Measurements from ENCODE around the gene GPR25.

The GPR25 gene

DNA sequence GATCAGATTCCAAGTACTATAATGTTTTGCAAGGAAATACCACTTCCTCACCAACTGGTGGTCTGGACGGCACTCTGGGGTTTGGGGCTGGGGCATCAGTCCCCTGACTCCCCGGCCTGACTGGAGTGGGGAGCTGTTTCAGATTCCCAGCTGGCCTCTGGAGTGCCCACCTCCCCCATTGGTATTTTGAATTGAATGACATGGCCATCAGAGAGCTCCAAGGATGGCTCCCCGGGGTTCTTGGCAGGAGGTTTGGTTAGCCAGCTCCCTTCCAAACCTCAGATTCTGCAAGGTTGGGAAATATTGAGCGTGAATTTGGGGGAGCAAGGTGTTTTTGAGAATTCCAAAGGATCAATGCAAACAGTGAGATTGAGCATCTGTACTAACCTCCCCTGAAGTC is 19.8 kb downstream of the GPR25 start:
- Histone ChIP-seq H3K27ac (ENCODE audit: low read length, poor library complexity, severe bottlenecking) (peak overlapping the region; percentile 64), H3K4me2 (ENCODE audit: low read length, poor library complexity, severe bottlenecking) (peak overlapping the region; percentile 78), H3K79me1 (replicated peaks; ENCODE audit: low read length, poor library complexity, severe bottlenecking) (peaks cover 7% of the 10 kb centered on the region), H2BK15ac (ENCODE audit: low read depth, poor library complexity, severe bottlenecking) (no peak overlapping the region), H3K14ac (ENCODE audit: low read length in 2 of 2) (no peak overlapping the region), H3K4me1 (ENCODE audit: control insufficient read depth, insufficient read depth, low read depth, low read length) (peaks cover 56% of the 10 kb centered on the region), H2AK5ac (ENCODE audit: low read length, severe bottlenecking) (peak overlapping the region; percentile 9), H2AFZ (ENCODE audit: low read depth, low read length) (no peak overlapping the region), H3K36me3 (ENCODE audit: control insufficient read depth in 1 of 2, insufficient read depth in 2 of 2, low read depth in 1 of 2, low read length in 2 of 2) (peaks cover 0 to 2% of the 10 kb centered on the region in 2 experiments), H3K9me3 (ENCODE audit: control insufficient read depth, low read length) (no peaks in the 10 kb centered on the region), H3K18ac (ENCODE audit: low read depth in 1 of 2, low read length in 2 of 2) (no peak overlapping the region), H3K4ac (ENCODE audit: low read depth in 1 of 2, low read length in 2 of 2) (no peak overlapping the region), H2BK5ac (ENCODE audit: low read depth, low read length, poor library complexity, severe bottlenecking) (no peak overlapping the region), H4K91ac (ENCODE audit: low read length) (no peak overlapping the region), H2BK12ac (ENCODE audit: low read length in 2 of 2) (no peak overlapping the region), H3K9ac (ENCODE audit: low read length) (no peak overlapping the region), H4K8ac (ENCODE audit: low read length) (no peak overlapping the region), H3K23ac (ENCODE audit: low read length in 2 of 2) (no peak overlapping the region), H2BK120ac (ENCODE audit: low read depth, low read length) (no peak overlapping the region), H3K27me3 (ENCODE audit: control insufficient read depth in 1 of 2, insufficient read depth in 1 of 2, low read length in 2 of 2) (peaks cover 0 to 92% of the 10 kb centered on the region in 2 experiments), H3K4me3 (ENCODE audit: insufficient read depth in 1 of 2, low read depth in 1 of 2, low read length in 2 of 2) (peak overlapping the region in 1 of 2 experiments; percentile 41)
- 25% methylated on average over 4 of the region's 4 CpGs for WGBS
- DNase-seq: no peak

- H4K8ac ChIP-seq (ENCODE audit: low read length): no peak overlapping the region
- no peak overlapping the region for H2AFZ ChIP-seq (ENCODE audit: low read depth, low read length)
- no peak overlapping the region for H2BK120ac ChIP-seq (ENCODE audit: low read depth, low read length)
- H2BK5ac ChIP-seq (ENCODE audit: low read depth, low read length, poor library complexity, severe bottlenecking): no peak overlapping the region
- H3K23ac ChIP-seq (ENCODE audit: low read length in 2 of 2): no peak overlapping the region
- no peak overlapping the region for H3K4me3 ChIP-seq (ENCODE audit: insufficient read depth in 1 of 2, low read depth in 1 of 2, low read length in 2 of 2)
- H3K79me1 ChIP-seq (replicated peaks; ENCODE audit: low read length, poor library complexity, severe bottlenecking): peaks cover 10% of the 10 kb centered on the region
- H4K91ac ChIP-seq (ENCODE audit: low read length): no peak overlapping the region
- no peak overlapping the region for H3K9ac ChIP-seq (ENCODE audit: low read length)
- no peaks in the 10 kb centered on the region for H3K9me3 ChIP-seq (ENCODE audit: control insufficient read depth, low read length)
- H3K36me3 ChIP-seq (ENCODE audit: control insufficient read depth in 1 of 2, insufficient read depth in 2 of 2, low read depth in 1 of 2, low read length in 2 of 2): peaks cover 0 to 2% of the 10 kb centered on the region in 2 experiments
- no peak for DNase-seq
- H3K14ac ChIP-seq (ENCODE audit: low read length in 2 of 2): no peak overlapping the region
- peaks cover 55% of the 10 kb centered on the region for H3K4me1 ChIP-seq (ENCODE audit: control insufficient read depth, insufficient read depth, low read depth, low read length)
- peaks cover 0 to 92% of the 10 kb centered on the region in 2 experiments for H3K27me3 ChIP-seq (ENCODE audit: control insufficient read depth in 1 of 2, insufficient read depth in 1 of 2, low read length in 2 of 2)
- H3K27ac ChIP-seq (ENCODE audit: low read length, poor library complexity, severe bottlenecking): peak overlapping the region; percentile 64
- no peak overlapping the region for H2AK5ac ChIP-seq (ENCODE audit: low read length, severe bottlenecking)
- peak overlapping the region; percentile 78 for H3K4me2 ChIP-seq (ENCODE audit: low read length, poor library complexity, severe bottlenecking)
- no peak overlapping the region for H3K18ac ChIP-seq (ENCODE audit: low read depth in 1 of 2, low read length in 2 of 2)
- H2BK15ac ChIP-seq (ENCODE audit: low read depth, poor library complexity, severe bottlenecking): no peak overlapping the region
- H2BK12ac ChIP-seq (ENCODE audit: low read length in 2 of 2): no peak overlapping the region
- H3K4ac ChIP-seq (ENCODE audit: low read depth in 1 of 2, low read length in 2 of 2): no peak overlapping the region
Observed at GRCh38 chr1:200892958-200893357, 20.2 kb downstream of the GPR25 start.

DNA sequence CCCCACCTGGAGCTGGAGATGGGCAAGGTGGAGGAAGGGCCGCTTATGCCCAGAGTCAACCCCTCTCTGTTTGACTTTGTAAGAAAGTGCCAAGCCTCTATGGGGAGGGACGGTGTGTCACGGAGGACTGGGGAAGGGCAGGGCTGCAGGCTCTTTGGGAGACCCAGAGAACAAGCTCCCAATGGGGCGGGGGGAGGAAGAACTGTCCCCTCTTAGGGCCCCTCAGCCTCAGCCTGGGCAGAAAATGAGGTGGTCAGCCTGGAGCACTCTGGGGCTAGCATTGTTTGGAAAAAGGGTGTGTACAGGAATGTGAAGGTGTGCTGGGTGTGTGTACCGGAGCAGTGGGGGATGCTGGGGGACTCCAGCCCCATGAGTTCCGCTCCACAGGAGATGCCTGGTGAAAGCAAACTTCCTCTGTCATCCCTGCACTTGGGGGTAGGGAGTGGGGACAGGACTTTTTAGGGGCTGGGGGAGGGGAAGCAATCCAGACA is 20.7 kb downstream of the GPR25 start:
- H3K14ac ChIP-seq (ENCODE audit: low read length in 2 of 2): no peak overlapping the region
- peak overlapping the region; percentile 71 for H3K4me2 ChIP-seq (ENCODE audit: low read length, poor library complexity, severe bottlenecking)
- no peak overlapping the region for H2BK15ac ChIP-seq (ENCODE audit: low read depth, poor library complexity, severe bottlenecking)
- no peak overlapping the region for H4K8ac ChIP-seq (ENCODE audit: low read length)
- no peak overlapping the region for H2AFZ ChIP-seq (ENCODE audit: low read depth, low read length)
- peak overlapping the region; percentile 19 for H3K27ac ChIP-seq (ENCODE audit: low read length, poor library complexity, severe bottlenecking)
- no peak for DNase-seq
- peaks cover 0 to 92% of the 10 kb centered on the region in 2 experiments for H3K27me3 ChIP-seq (ENCODE audit: control insufficient read depth in 1 of 2, insufficient read depth in 1 of 2, low read length in 2 of 2)
- 61% methylated on average over 6 of the region's 6 CpGs for WGBS
- peak overlapping the region; percentile 29 for H2AK5ac ChIP-seq (ENCODE audit: low read length, severe bottlenecking)
- no peak overlapping the region for H4K91ac ChIP-seq (ENCODE audit: low read length)
- H3K9me3 ChIP-seq (ENCODE audit: control insufficient read depth, low read length): no peaks in the 10 kb centered on the region
- peaks cover 0 to 5% of the 10 kb centered on the region in 2 experiments for H3K36me3 ChIP-seq (ENCODE audit: control insufficient read depth in 1 of 2, insufficient read depth in 2 of 2, low read depth in 1 of 2, low read length in 2 of 2)
- H3K4me1 ChIP-seq (ENCODE audit: control insufficient read depth, insufficient read depth, low read depth, low read length): peaks cover 55% of the 10 kb centered on the region
- H3K79me1 ChIP-seq (replicated peaks; ENCODE audit: low read length, poor library complexity, severe bottlenecking): peaks cover 14% of the 10 kb centered on the region
- no peak overlapping the region for H3K18ac ChIP-seq (ENCODE audit: low read depth in 1 of 2, low read length in 2 of 2)
- no peak overlapping the region for H3K23ac ChIP-seq (ENCODE audit: low read length in 2 of 2)
- H2BK120ac ChIP-seq (ENCODE audit: low read depth, low read length): no peak overlapping the region
- H3K4me3 ChIP-seq (ENCODE audit: insufficient read depth in 1 of 2, low read depth in 1 of 2, low read length in 2 of 2): peak overlapping the region in 1 of 2 experiments; percentile 2
- H2BK12ac ChIP-seq (ENCODE audit: low read length in 2 of 2): no peak overlapping the region
- no peak overlapping the region for H3K9ac ChIP-seq (ENCODE audit: low read length)
- H2BK5ac ChIP-seq (ENCODE audit: low read depth, low read length, poor library complexity, severe bottlenecking): no peak overlapping the region
- H3K4ac ChIP-seq (ENCODE audit: low read depth in 1 of 2, low read length in 2 of 2): no peak overlapping the region

DNA sequence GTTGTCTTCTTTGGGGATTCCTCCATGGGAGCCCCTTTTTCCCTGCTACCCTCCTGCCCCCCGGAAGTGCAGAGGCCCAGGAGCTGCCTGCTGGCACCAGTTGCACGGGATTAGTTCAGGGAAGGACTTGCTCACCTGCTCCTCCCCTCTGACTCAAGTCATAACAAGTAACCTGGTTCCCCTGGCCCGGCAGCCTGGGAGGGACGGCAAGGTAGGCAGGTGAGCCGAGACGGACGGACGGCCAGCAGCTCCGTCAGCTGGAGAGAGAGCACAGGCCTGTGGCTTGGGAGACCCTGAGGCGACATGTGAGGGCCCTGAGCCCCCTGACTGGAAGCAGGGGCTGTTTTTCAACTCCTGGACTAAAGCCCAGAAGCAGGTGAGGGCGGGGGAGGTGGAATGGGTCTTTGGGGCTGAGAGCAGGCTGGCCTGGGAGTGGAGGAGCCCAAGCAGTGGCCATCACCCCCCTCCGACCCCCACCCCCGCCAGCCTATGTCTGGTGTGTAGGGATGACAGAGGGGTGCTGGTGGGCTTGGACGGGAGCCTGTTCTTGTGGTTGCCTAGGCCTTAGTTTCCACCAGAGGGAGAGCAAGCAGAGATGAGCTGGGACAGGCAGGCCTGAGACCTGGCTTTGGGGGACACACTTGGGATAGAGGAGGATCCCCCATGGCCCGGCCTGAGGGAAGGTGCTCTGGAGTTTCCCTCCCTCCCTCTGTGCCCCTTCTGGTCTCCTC is 22.1 kb downstream of the GPR25 start, which contains the start of gene INAVA:
TSS of gene INAVA (plus strand) at position 189 of the 731 bp plus-strand sequence. CDS start 3,501 bp downstream, outside the sequence.
- no peak within 1 kb of the TSS for H2AFZ ChIP-seq (ENCODE audit: low read depth, low read length)
- H2BK15ac ChIP-seq (ENCODE audit: low read depth, poor library complexity, severe bottlenecking): no peak within 1 kb of the TSS
- H3K4me1 ChIP-seq (ENCODE audit: control insufficient read depth, insufficient read depth, low read depth, low read length): peaks cover 60% of the 10 kb centered on the region
- no peak within 1 kb of the TSS for H3K4ac ChIP-seq (ENCODE audit: low read depth in 1 of 2, low read length in 2 of 2)
- H2BK5ac ChIP-seq (ENCODE audit: low read depth, low read length, poor library complexity, severe bottlenecking): peak within 1 kb of the TSS; percentile 50
- H4K91ac ChIP-seq (ENCODE audit: low read length): no peak within 1 kb of the TSS
- no peak within 1 kb of the TSS for H2BK120ac ChIP-seq (ENCODE audit: low read depth, low read length)
- peaks cover 22% of the 10 kb centered on the region for H3K79me1 ChIP-seq (replicated peaks; ENCODE audit: low read length, poor library complexity, severe bottlenecking)
- peak within 1 kb of the TSS; percentile 95 for H2AK5ac ChIP-seq (ENCODE audit: low read length, severe bottlenecking)
- peak within 1 kb of the TSS; percentile 82 for H3K27ac ChIP-seq (ENCODE audit: low read length, poor library complexity, severe bottlenecking)
- no peak within 1 kb of the TSS for H3K14ac ChIP-seq (ENCODE audit: low read length in 2 of 2)
- peak within 1 kb of the TSS; percentile 71 for H3K4me2 ChIP-seq (ENCODE audit: low read length, poor library complexity, severe bottlenecking)
- no peak within 1 kb of the TSS for H3K23ac ChIP-seq (ENCODE audit: low read length in 2 of 2)
- H3K9ac ChIP-seq (ENCODE audit: low read length): no peak within 1 kb of the TSS
- no peak within 1 kb of the TSS for H2BK12ac ChIP-seq (ENCODE audit: low read length in 2 of 2)
- H3K18ac ChIP-seq (ENCODE audit: low read depth in 1 of 2, low read length in 2 of 2): no peak within 1 kb of the TSS
- no peak within 1 kb of the TSS for H3K4me3 ChIP-seq (ENCODE audit: insufficient read depth in 1 of 2, low read depth in 1 of 2, low read length in 2 of 2)
- DNase-seq: no peak
- H3K36me3 ChIP-seq (ENCODE audit: control insufficient read depth in 1 of 2, insufficient read depth in 2 of 2, low read depth in 1 of 2, low read length in 2 of 2): peaks cover 0 to 16% of the 10 kb centered on the region in 2 experiments
- H3K27me3 ChIP-seq (ENCODE audit: control insufficient read depth in 1 of 2, insufficient read depth in 1 of 2, low read length in 2 of 2): peaks cover 0 to 90% of the 10 kb centered on the region in 2 experiments
- no peaks in the 10 kb centered on the region for H3K9me3 ChIP-seq (ENCODE audit: control insufficient read depth, low read length)
- 93% methylated on average over 15 of the region's 15 CpGs for WGBS
- no peak within 1 kb of the TSS for H4K8ac ChIP-seq (ENCODE audit: low read length)
